ENCODE results near the gene PPP2R5E.

GRCh38 chr14:63478437-63478852, 64.7 kb downstream of the PPP2R5E start:
- TF ChIP-seq GATA1 (IDR thresholded peaks at IDR 0.05; ENCODE audit: low read depth, low read length) = no peak
- no peak for TF ChIP-seq POLR2A (IDR thresholded peaks at IDR 0.05; ENCODE audit: low read length)
